AG04450 (cell line): ENCODE measurements around the gene PDZD7. TPM values are rescaled to one million over a fixed set of nuclear protein-coding genes. Genes with fewer than 3 reads are reported as not detected.

ENCODE experiments used
- CTCF ChIA-PET: fragments of 300-600, 350-600 bp; formaldehyde crosslinking; extraction: SDS; loops from one replicate; lab custom pipeline; 2022; ENCODE audit warnings: antibody characterized with exemption, inconsistent platforms; lab: Charles Lee
- POLR2A ChIA-PET: fragments of 350-600 bp; formaldehyde crosslinking; extraction: SDS; loops from one replicate; lab custom pipeline; 2021; ENCODE audit warnings: antibody characterized with exemption, inconsistent platforms; lab: Yijun Ruan, JAX
- DNase-seq: peaks from one replicate; pipeline ENCODE4 v3.0.0-alpha.2; 2011; ENCODE audit warnings: low read depth, low spot score
- H3K27ac ChIP-seq: one replicate; pipeline ENCODE4 v1.5.1; 2012; ENCODE audit warnings: low read depth, low read length, control low read depth
- H3K27me3 ChIP-seq: one replicate; pipeline ENCODE4 v1.6.0; 2012; ENCODE audit warnings: low read length; ENCODE audit not compliant: control insufficient read depth, insufficient read depth
- H3K4me3 ChIP-seq: 2 replicates; pipeline ENCODE4 v1.5.1; 2011; ENCODE audit warnings: mild to moderate bottlenecking, low read depth, low read length, control low read depth
- H3K9me3 ChIP-seq: 2 replicates; pipeline ENCODE4 v1.5.1; 2012; ENCODE audit warnings: low read length; ENCODE audit not compliant: control insufficient read depth, insufficient read depth
- polyA plus RNA-seq: library from polyadenylated mRNA; depleted of rRNA; stranded (reverse); fragments of >200 nt; gene quantifications from 2 replicates; pipeline ENCODE4 v1.2.3, GENCODE V29; 2011
- TF ChIP-seq, protein P1 (sequence below): IDR thresholded peaks from 2 replicates; pipeline ENCODE4 v1.5.1; 2011; ENCODE audit warnings: low read depth, low read length, control low read depth, inconsistent platforms

PDZD7 gene
- polyA plus RNA-seq, 1 experiment, result 0.27 TPM

DNA sequence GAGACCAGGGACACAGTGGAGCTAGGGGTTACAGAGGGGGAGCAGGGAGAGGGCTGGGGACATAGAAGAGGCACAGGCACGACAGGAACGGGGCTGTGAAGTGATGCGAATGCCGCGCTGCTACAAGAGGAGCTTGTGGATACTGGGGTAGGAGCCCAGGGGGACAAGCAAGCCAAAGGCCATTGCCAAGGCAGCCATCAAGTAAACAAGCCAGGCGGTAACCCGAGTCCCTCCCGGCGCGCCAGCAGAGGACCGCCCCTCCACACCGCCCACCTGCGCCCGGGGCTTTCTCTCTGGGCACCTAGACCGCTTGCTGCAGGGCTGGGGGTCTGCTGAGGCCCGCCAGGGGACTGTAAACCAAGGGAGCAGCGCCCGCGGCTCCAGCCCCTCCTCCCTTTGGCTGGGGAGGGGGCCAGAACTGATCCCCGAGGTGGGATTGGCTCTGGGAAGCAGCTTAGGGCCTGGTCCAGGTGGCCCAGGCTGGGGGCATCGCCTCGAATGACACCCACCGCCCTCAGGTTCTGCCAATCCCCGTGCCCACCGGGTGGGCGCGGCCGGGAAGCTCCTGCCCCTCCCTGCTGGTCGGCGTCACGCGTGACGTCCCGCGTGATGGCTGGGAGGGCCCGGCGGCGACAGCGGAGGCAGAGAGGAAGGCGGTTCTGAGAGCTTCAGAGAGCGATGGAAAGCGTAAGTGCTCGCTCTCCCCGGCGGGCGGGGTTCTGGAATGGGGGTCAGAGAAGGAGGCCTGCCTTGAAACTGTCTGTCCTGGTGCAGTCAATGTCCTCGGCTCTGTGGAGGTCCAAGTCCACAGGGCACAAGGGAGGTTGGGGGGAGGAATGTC lies 1.1 kb upstream of the PDZD7 start:
- Histone ChIP-seq H3K9me3 (no peaks in the 10 kb centered on the region; the same call in 1 of the 2 replicates), H3K4me3 (peak overlapping the region; percentile 96), H3K27ac (peak overlapping the region; percentile 99), H3K27me3 (no peaks in the 10 kb centered on the region)
- TF ChIP-seq, protein P1, sequence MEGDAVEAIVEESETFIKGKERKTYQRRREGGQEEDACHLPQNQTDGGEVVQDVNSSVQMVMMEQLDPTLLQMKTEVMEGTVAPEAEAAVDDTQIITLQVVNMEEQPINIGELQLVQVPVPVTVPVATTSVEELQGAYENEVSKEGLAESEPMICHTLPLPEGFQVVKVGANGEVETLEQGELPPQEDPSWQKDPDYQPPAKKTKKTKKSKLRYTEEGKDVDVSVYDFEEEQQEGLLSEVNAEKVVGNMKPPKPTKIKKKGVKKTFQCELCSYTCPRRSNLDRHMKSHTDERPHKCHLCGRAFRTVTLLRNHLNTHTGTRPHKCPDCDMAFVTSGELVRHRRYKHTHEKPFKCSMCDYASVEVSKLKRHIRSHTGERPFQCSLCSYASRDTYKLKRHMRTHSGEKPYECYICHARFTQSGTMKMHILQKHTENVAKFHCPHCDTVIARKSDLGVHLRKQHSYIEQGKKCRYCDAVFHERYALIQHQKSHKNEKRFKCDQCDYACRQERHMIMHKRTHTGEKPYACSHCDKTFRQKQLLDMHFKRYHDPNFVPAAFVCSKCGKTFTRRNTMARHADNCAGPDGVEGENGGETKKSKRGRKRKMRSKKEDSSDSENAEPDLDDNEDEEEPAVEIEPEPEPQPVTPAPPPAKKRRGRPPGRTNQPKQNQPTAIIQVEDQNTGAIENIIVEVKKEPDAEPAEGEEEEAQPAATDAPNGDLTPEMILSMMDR, result no peak
- DNase-seq, result no peak
- POLR2A ChIA-PET, result interaction anchor here (0.6 to 1.6 kb wide), 8 partner anchors 8 to 34 kb away, joined by 3 to 10 read pairs (median 4); partner anchors contain the start of gene KAZALD1
- CTCF ChIA-PET, result interaction anchor here (0.7 to 5.8 kb wide), 8 partner anchors 9 to 1091 kb away, joined by 3 to 46 read pairs (median 6); no protein-coding TSS in a partner anchor

DNA sequence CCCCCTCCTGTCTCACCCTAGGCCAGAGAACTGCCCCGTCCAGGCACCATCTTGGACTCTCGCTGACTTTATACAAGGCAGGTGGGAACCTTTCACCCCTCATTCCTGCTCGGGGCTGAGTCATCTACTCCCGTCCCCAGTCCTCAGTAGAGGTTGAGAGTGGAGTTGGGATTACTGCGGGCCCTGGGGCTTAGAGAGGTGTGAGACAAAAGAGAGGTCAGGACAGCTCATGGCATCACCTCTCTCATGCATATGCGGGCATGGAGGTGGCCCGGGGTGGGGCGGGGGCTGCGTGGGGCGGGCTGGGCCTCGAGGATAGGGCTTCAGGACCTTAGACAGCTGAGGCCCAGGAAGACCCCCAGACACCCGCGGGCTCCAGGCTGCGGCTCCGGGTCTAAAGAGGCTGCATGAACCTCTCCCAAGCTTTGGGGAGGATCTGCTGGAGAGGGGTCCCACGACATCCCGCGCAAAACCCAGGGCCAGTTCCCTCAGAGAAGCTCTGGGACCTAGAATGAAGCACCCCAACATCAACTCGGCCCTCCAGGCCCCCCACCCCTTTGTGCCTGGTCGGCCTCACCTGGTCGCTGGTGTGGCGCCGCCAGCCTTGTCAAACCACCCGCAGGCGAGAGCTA lies 317 bp downstream of the PDZD7 start:
- DNase-seq, result no peak
- CTCF ChIA-PET, result interaction anchor here (0.8 to 5.8 kb wide), 8 partner anchors 11 to 112 kb away, joined by 3 to 46 read pairs (median 8); partner anchors contain the start of gene LZTS2
- TF ChIP-seq, protein P1, result no peak
- Histone ChIP-seq H3K27ac (no peak overlapping the region), H3K9me3 (no peaks in the 10 kb centered on the region; the same call in 1 of the 2 replicates), H3K27me3 (no peaks in the 10 kb centered on the region), H3K4me3 (peak overlapping the region; percentile 96)
- POLR2A ChIA-PET, result interaction anchor here (0.9 to 1.2 kb wide), 2 partner anchors 12 to 25 kb away, joined by 3 to 6 read pairs; no protein-coding TSS in a partner anchor

DNA sequence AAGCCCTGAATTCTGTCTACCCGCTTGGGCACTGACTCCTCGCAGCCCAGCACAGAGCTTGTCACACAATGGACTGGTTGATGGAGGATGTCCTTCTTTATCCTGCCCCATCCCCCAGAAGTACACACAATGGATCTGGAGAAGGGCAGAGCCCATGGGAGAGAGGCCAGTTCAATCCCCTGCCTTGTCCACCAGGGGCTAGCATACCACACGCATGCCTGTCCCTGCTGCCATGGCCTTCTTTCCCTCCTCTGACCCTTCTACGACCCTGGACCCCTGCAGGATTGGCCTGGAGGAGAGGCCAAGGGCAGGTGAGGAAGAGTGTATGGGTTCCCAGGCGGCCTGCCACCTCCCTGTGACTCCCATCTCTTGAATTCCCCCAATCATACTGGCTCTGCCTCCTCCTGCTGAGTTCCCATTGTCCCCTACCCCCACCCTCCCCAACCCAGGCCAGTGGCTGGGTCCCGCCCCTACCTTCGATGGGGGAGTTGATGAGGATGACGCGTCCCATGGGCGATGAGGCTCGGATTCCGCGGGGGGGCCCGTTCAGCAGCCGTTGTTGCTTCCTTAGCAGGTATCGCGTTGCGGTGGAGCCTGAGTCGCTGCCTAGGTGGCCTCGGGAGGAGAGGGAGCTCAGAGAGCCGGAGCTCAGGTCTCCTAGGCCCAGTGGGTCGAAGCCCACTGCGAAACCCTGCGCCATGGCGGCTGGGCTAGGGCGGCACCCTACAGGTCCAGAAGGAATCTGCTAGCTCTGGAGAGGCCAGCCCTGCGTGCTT lies 1.2 kb downstream of the PDZD7 start:
- Histone ChIP-seq H3K27me3 (no peaks in the 10 kb centered on the region), H3K4me3 (no peak overlapping the region), H3K9me3 (no peaks in the 10 kb centered on the region; the same call in 1 of the 2 replicates), H3K27ac (no peak overlapping the region)
- TF ChIP-seq, protein P1, result peak; percentile 23; the same call in 1 of the 2 replicates
- POLR2A ChIA-PET, result interaction anchor here (1.2 kb wide), 1 partner anchor 13 kb away, joined by 6 read pairs; no protein-coding TSS in a partner anchor
- CTCF ChIA-PET, result interaction anchor here (0.7 to 5.8 kb wide), 10 partner anchors 9 to 31 kb away, joined by 3 to 46 read pairs (median 5); partner anchors contain the start of gene LZTS2
- no peak for DNase-seq

DNA sequence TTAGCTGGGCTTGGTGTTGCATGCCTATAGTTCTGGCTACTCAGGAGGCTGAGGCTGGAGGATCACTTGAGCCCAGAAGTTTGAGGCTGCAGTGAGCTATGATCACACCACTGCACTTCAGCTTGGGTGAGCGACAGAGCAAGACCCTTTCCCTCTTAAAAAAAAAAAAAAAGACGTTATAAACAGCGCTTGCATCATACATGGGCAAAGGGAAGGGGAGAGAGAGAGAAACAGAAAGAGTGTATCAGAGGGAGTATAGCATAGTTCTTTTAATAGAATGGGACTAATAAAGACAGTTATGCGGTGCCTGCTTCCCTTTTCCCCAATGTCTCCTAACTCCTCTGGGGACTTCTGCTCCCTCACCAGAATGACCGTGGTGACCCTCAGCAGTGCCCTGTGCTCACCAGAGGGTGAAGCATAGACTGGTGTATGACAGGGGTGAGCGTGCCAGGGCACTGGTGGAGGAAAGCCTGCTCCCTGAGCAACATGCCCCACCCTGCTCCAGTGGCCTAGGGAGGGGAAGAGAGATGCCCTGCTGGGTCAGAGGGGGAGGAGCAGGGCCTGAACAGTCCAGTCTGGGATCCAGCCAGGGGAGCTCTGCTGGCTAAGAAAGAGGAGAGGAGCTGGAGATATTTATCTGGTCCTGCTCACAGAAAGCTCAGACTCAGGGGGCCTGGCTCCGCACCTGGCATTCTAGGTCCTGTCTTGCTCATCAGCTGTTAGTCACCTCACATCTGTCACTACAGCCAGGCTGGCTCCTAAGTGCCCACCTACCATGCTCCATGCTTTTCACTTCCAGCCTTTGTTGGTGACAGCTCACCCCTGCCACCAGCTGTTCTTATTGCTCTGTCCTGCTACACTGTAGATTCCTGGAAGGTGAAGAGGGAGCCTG lies 2.2 kb downstream of the PDZD7 start:
- TF ChIP-seq, protein P1, result no peak
- no peaks in the 10 kb centered on the region for H3K27me3 ChIP-seq
- no peaks in the 10 kb centered on the region; the same call in 1 of the 2 replicates for H3K9me3 ChIP-seq
- POLR2A ChIA-PET, result no interaction called here
- DNase-seq, result no peak
- H3K27ac ChIP-seq, result no peak overlapping the region
- no peak overlapping the region for H3K4me3 ChIP-seq
- CTCF ChIA-PET, result interaction anchor here (0.7 to 5.8 kb wide), 12 partner anchors 10 to 114 kb away, joined by 3 to 46 read pairs (median 4); partner anchors contain the start of gene LZTS2
